NCI-H526 (cell line): ENCODE measurements around the gene KNOP1.
A peak's percentile ranks its signal among the peaks of the same experiment; 100 is the strongest.

ENCODE experiments used
- DNase-seq, 2 experiments: peaks; one replicate each; lab custom pipeline; 2025; lab: John Stamatoyannopoulos, UW

The KNOP1 gene, protein sequence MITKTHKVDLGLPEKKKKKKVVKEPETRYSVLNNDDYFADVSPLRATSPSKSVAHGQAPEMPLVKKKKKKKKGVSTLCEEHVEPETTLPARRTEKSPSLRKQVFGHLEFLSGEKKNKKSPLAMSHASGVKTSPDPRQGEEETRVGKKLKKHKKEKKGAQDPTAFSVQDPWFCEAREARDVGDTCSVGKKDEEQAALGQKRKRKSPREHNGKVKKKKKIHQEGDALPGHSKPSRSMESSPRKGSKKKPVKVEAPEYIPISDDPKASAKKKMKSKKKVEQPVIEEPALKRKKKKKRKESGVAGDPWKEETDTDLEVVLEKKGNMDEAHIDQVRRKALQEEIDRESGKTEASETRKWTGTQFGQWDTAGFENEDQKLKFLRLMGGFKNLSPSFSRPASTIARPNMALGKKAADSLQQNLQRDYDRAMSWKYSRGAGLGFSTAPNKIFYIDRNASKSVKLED

DNA sequence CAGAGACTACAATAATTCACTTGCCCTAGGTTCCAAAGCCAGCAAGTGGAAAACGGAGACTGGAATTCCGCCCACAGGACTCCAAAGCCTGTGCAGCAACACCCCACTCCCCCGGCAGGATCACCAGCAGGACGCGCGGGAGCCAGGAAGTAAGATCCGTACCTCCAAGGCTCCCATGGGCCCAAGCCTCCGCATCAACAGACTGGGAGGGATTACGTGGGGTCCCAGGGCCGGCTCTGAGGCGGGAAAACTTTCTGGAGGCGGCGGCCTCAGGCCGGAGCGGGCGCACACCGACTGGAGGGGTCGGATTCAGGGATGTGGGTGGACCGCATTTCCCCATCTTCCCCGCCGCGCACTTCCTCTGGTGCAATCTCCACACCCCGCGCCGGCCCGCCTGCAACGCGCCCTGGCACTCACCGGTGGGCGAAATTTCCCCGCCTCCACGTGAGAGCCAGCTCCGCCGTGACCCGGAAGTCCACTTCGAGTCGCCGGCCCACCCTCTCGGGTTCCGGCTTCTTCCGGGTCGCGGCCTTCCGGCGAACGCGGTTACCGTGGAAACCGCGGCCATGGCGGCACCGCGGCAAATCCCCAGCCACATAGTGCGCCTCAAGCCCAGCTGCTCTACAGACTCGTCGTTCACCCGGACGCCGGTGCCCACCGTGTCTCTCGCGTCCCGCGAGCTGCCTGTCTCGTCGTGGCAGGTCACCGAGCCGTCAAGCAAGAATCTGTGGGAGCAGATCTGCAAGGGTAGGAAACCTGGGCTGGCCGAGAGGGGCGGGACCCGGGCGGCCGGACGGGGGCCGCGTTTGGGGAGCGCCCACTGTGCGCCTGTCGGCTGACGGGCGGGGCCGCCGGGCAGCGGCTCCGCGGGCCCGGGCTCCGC lies at the start of gene KNOP1, which contains the start of gene IQCK:
Gene KNOP1 (minus strand): TSS at position 487 of the 883 bp plus-strand sequence. CDS start 3,192 bp downstream, outside the sequence.
Gene IQCK (plus strand): TSS at position 531 of the 883 bp plus-strand sequence. CDS start 36 bp downstream, at position 567.
- peak; percentile 48 to 94 for DNase-seq

DNA sequence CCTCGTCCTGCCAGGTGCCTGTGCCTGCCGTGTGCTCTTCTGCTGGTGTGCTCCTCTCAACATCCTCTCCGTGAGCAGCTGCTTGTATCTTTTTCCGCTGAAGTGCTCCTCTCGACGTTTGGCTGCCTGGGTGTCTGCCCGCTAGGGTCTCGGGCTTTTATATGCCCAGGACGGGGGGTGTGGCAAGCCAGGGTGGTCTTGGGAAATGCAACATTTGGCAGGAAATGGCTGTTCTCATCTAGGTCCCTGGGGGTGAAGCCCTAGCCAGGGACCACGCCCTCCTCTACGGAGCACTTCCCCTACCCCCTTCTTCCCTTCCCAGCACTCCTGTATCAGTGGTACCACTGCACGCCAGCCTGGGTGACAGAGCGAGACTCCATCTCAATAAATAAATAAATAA lies 49.5 kb upstream of the KNOP1 start:
- DNase-seq: no peak

DNA sequence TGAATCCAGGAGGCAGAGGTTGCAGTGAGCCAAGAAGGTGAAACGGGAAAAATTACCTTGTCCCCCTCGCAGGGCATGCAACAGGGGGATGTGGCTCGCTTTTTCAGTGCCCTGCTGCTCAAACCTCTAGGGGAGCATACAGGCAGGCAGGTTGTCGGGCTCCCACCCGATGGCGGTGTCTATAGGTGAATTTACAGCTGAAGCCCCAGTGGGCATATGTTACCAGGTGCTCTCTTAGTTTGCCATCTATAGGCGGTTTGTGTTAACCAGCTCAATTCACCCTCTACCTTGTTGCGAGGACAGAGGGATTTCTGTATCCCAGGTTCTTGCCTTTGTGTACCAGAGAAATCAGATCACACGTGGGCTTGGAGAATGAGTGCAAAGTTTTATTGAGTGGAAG lies 49.0 kb upstream of the KNOP1 start:
- DNase-seq: no peak

DNA sequence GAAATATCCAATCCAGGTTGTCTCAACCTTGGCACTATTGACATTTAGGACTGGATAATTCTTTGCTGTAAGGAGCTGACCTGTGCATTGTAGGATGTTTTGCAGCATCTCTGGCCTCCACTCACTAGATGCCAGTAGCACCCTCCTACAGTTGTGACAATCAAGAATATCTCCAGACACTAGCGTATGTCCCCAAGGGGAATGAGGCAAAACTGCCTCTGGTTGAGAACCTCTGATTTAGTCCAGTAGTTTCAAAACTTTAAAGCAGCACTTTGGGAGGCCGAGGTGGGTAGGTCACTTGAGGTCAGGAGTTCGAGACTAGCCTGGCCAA lies 48.5 kb upstream of the KNOP1 start:
- DNase-seq: no peak

DNA sequence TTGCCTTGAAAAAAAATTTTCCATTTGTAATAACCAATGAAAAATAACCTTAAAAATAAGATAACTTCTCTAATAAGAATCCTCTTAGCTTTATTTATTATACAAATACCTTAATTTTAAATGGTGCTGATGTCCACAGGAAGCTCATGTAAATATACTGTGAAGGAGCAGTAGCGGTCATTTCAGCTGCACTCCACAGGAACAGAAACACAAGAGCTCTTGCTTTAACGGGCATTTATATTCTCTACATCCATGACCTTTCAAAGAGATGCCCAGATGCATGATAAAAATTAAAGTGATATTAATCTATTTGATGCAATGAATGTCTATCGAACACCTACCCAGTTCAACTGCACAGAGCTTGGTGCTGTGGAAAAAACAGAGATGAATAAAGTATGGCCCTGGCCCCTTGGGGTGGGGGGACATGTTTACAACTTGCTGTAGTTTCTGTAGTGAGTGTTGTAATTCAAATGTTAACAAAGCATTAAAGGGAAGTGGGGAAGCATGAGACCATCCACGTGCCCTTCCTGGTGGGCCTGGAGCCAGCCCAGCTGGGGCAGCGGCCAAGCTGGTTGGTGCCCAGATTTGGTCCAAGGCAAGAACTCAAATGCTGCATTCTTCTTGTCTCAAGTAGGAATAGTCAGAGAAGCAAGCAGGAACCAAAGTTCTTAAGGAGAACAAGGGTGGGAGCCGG lies 48.0 kb upstream of the KNOP1 start:
- no peak for DNase-seq

DNA sequence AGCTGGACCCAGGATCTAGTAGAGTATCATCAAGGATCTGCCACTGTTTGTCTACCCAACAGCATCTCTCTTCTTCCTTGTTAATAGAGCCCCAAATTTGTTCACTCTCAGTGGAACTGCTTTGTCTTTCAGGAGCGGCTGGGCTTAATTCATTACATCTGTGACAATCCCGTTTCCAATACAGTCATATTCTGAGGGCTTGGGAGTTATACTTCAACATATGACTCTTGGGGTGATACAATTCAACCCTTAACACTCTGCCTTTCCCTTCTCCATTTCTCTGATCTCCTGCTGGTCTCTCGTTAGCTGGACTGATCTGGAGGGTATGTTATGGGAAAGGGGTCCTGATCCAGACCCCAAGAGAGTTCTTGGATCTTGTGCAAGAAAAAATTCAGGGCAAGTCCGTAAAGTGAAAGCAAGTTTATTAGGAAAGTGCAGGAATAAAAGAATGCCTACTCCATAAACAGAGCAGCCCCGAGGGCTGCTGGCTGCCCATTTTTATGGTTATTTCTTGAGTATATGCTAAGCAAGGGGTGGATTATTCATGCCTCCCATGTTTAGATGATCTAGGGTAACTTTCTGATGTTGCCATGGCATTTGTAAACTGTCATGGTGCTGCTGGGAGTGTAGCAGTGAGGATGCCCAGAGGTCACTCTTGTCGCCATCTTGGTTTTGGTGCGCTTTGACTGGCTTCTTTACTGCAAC lies 42.5 kb upstream of the KNOP1 start:
- no peak for DNase-seq

DNA sequence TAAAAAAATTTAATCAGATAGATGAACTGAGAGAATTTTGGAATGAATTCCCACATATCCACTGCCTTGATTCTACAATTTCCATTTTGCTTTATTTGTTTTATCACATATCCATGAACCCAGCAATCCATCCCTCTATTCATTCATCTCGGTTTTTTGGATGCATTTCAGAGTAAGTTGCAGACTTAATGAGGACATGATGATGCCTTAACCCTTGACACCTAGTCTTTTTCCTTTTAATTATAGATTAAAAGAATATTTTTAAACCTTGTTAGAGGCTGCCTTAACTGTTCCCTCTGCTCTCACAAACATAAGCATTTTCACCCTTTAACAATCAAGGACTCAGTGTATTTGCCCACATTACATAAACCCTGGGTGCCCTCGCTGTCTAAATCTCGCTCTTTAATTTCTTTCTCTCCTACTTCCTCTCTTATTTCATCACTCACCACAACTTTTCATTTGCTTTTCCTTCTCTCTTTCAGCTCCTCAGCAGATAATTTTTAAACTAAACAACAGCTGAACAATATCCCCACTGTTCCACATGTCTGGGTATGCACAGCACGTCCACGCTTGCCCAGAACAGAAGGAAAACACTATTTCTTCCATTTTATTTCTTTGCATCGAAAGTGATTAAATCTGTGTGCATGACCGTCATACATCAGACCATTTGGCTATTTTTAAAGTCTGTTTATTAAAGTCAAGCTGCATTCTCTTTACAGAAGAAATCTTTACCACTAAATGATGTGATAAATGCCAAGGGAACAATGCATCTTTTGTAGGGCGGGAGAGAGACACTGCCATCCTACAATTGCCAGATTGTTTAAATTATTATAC lies 40.0 kb upstream of the KNOP1 start:
- DNase-seq: peak; percentile 67 to 70

DNA sequence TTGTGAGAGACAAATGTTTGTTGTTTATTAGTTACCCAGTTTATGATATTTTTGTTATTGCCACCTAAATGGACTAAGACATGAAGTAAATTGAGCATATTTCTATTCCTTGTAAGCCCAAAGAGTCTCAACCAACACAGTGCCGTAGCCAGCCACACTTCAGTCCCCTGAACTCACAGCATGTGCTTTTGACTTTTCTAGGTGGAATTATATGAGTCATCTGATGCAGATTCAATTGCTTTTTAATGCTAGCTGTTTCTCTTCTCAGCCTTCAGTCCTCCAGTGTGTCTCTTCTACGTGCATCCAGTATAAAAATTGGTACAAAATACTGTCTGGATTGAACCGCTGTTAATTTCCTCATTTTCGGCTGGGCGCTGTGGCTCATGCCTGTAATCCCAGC lies 39.0 kb upstream of the KNOP1 start:
- no peak for DNase-seq

DNA sequence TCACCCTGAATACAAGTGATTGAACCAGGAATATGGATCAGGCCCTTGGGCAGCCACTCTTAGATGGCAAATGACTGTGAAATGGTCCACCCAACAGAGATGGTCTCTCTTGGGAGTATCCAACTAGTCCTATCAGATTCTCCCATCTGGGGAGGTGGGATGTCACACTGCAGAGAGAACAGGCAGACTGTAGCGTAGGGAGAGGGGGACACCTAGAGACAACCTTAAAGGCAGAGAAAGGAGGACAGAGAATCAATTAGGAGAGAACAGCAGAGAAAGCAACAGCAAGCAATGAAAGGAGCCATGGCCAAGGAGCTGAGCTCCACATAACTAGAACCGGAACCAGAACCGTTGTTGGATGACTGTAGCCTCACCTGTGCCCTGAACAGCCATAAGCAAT lies 37.2 kb upstream of the KNOP1 start:
- no peak for DNase-seq

DNA sequence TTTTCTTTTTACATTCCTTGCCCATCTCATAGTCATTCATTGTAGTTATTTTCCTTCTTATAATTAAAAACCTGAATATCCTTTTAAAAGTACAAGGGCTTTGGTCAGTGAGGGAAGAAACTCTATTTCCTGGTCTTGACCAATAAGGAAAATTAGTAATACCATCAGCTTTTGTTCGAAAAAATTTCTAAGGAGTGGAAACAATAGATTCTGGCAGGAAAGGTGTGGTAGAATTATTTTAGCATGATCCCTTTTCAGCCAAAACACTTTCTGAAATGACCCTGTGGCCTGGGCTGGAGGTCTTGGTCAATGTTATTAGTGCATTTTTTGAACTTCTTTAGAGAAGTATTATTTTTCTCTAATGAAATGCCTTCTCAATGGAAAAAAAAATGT lies 36.6 kb upstream of the KNOP1 start:
- no peak for DNase-seq

DNA sequence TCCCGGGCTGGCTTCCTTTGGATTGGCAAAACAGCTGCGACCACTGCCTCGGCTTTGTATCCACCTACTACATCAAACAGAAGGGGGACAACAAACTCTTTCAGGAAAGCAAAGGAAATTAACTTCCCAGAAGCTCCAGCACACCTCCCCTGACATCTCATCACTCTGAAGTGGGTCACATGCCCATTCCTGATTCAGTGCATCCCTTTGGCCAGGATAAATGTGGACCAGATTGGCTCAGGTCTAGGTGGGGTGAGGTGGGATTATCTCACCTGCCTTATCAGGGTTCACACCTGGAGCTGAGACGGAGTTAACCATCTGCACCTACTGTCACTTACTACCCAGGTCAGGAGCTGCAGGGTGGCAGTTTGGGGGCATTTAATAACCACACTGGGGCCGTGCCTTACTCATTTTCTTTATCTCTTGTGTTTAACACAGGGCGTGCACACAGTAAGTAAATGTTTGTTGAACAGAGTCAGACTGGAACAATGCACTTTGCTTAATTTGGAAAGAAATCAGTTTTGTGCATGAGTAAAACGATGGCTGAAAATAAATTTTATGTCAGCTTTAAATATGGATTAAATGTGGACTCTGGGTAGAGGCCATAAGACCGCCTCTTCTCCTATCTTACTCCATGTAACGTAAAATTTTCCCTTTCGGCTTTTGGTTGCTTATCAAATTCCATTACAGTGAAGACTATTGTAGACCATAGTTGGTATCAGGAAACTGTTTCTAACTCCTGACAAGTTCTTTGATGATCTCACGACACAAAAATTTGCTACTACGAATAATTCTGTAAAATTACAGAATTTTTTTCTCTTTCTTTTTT lies 36.0 kb upstream of the KNOP1 start:
- DNase-seq: no peak

DNA sequence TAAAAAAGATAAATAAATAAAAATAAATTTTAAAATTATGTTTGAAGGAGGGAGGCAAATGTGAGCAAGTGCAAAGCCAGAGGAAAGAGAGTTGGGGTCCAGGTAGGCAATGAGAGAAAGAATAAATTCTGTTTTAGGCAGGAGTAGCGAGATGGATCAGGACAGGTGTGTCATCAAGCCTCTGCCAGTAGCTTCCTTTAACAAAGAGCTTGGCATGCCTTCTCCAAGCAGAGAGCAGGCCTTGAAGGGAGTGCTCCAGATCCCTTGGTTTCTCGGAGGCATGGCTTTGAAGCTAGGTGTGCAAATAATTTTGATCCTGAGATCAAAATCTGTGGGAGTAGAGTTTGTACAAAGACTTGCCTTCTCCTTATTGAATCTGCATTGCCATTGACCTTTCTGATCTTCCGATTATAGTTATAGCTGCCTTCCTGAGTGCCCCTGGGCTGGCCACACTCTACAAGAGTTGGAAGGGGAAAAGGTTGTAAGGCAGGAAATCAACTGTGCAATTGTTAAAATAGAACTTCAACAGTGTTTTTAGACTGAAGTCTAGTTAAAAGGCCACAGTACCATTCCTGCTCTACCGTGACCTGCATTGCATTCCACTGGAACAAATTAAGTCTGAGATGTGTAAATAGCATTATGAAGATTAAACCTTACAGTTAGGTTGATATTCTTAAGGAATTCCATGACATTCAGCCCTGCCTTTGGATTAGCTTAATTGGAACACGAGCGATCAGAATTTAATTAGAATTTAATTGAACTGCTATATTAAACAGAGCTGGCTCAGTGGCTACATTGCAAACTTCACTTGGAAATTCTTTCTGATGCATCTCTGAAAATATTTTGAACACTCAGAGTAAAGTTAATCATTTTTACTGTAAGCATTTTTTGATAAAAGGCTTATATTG lies 33.7 kb upstream of the KNOP1 start:
- DNase-seq: no peak

DNA sequence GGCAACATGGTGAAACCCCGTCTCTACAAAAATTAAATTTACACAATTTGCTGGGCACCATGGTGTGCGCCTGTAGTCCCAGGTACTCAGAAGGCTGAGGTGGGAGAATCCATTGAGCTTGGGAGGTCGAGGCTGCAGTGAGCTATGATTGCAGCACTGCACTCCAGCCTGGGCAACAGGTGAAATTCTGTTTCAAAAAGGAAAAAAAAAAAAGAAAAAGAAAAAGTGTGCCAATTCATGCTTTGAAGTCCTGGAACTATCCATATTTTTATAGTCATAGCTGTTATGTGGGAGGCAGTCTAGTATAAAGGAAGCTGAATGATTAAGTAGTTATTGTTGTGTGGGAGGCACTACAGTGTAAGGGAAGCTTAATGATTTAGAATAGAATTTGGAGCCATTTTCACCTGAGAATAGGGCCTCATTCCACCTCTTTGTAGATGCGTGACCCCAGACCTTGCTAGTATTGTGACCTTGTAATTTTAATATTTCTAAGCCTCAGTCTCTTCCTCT lies 31.6 kb upstream of the KNOP1 start:
- no peak for DNase-seq

DNA sequence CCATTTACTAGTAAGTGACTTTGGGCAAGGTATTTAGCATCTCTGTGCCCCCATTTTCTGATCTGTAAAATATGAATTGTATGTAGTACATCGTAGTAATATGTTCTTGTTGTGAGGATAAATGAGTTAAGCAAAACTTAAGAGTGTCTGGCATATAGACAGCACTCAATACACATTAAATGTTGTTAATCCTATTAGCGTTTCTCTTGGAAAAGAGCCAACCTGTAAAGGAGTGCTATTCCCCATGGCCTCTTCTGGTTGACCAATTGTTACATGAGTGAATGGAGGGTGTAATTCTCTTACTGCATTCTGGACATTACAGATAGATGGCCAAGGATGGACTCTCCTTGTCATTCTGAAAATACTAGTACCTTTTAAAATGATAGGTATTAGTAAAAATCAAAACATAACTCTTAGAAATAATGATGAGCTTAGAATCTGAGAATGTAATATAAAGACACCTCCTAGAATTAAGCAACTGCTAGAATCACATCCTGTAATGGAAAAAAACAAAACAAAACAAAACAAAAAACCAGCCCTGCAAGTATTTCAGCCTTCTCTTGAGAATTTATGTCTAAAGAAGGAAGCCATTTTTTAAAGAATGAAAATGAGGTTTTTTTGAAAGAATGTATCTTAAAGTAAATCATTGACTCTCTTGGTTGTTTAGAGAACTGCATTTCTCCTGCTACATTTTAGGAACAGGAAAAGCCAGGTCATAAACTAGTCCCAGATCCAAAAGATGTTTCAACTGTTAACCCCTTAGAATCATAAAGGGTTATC lies 30.6 kb upstream of the KNOP1 start:
- DNase-seq: no peak

DNA sequence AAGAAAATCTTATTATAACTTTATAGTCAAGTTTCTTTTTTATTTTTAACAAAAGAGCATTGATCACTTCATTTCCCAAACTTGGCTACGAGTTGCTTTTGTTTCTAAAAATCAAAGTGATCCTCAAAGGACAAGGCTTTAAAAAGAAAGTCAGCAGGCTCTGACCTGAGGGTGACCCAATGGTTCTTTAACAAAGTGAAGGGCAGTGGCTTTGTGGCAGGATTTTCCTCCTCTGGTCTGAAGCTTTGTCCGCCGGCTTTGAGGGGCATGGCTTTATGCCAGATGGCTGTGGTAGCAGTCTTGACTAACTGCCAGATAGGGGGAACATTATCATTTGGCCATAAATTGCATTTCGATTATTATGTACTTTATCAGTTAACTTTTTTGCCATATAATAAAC lies 28.5 kb upstream of the KNOP1 start:
- DNase-seq: no peak

DNA sequence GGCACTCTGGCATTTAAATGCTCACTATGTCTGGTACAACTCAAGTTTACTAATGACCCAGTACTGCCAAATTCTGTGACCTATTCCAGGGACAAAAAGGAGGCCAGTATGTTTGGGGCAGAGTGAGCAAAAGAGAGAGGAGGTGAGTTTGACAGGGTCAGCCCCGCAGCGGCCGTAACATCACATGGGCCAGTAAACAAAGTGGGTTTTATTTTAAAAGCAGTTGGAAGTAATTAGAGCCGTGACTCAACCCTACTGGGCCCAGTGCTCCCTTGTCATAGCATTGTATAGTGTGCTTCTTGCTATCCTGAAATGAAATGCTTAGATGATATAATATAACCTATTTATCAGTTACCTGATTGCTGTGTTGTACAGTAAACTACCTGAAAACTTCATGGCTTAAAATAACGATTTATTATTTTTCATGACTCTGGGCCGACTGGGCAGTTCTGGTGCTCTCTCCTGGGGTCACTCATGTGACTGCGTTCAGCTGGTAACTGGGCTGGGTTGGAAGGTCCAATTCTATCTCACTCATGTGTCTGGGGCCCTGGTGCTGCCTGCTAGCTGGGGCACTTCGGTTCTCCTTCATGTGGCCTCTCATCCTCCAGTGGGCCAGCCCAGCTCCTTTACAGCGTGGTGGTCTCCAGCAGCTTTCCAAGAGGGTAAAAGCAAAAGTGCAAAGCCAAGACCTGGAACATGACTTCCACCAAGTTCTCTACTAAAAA lies 27.4 kb upstream of the KNOP1 start:
- no peak for DNase-seq

DNA sequence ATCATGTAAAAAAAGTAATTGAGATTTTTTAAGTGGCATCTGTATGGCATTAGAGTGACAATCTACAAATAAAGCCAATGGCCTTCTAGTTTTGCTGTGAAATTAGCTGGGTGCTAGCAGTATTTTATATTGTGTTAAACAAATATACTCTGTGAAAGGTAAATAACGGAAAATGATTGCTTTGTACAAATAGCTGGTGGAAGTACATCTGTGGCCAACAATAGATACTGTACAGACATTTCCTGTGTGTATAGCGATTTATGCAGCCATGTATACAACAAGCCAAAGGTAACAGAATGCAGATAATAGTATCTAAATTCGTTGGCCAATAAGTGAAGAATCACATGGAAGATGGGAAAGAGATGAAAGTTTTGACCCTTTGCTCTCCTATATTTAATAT lies 26.6 kb upstream of the KNOP1 start:
- DNase-seq: no peak
